Measurements from ENCODE around the gene ZNF655.

The ZNF655 gene

GRCh38 chr7:99617192-99617781, 58.8 kb downstream of the ZNF655 start:
- TF ChIP-seq CREB1 (IDR thresholded peaks at IDR 0.05; ENCODE audit: low read depth), result no peak
- TF ChIP-seq YY1 (IDR thresholded peaks at IDR 0.05; ENCODE audit: low read depth), result no peak
- TF ChIP-seq, protein P1, sequence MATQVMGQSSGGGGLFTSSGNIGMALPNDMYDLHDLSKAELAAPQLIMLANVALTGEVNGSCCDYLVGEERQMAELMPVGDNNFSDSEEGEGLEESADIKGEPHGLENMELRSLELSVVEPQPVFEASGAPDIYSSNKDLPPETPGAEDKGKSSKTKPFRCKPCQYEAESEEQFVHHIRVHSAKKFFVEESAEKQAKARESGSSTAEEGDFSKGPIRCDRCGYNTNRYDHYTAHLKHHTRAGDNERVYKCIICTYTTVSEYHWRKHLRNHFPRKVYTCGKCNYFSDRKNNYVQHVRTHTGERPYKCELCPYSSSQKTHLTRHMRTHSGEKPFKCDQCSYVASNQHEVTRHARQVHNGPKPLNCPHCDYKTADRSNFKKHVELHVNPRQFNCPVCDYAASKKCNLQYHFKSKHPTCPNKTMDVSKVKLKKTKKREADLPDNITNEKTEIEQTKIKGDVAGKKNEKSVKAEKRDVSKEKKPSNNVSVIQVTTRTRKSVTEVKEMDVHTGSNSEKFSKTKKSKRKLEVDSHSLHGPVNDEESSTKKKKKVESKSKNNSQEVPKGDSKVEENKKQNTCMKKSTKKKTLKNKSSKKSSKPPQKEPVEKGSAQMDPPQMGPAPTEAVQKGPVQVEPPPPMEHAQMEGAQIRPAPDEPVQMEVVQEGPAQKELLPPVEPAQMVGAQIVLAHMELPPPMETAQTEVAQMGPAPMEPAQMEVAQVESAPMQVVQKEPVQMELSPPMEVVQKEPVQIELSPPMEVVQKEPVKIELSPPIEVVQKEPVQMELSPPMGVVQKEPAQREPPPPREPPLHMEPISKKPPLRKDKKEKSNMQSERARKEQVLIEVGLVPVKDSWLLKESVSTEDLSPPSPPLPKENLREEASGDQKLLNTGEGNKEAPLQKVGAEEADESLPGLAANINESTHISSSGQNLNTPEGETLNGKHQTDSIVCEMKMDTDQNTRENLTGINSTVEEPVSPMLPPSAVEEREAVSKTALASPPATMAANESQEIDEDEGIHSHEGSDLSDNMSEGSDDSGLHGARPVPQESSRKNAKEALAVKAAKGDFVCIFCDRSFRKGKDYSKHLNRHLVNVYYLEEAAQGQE (IDR thresholded peaks at IDR 0.05; ENCODE audit: low read depth), result no peak
- no peak for TF ChIP-seq EP300 (IDR thresholded peaks at IDR 0.05; ENCODE audit: borderline replicate concordance)
- TF ChIP-seq EGR1 (IDR thresholded peaks at IDR 0.05), result no peak
- no peak for TF ChIP-seq TCF12 (IDR thresholded peaks at IDR 0.05; ENCODE audit: low read depth)
- TF ChIP-seq, protein P2, sequence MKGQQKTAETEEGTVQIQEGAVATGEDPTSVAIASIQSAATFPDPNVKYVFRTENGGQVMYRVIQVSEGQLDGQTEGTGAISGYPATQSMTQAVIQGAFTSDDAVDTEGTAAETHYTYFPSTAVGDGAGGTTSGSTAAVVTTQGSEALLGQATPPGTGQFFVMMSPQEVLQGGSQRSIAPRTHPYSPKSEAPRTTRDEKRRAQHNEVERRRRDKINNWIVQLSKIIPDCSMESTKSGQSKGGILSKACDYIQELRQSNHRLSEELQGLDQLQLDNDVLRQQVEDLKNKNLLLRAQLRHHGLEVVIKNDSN (IDR thresholded peaks at IDR 0.05), result no peak
- no peak for TF ChIP-seq NFIC (IDR thresholded peaks at IDR 0.05)
- no peak for TF ChIP-seq FOXM1 (IDR thresholded peaks at IDR 0.05; ENCODE audit: borderline replicate concordance, low read depth)
- TF ChIP-seq MAX (IDR thresholded peaks at IDR 0.05), result no peak
- TF ChIP-seq TAF1 (IDR thresholded peaks at IDR 0.05; ENCODE audit: low read depth), result no peak
- TF ChIP-seq RAD21 (IDR thresholded peaks at IDR 0.05; ENCODE audit: low read depth), result no peak
- no peak for TF ChIP-seq CEBPB (IDR thresholded peaks at IDR 0.05)

GRCh38 chr7:99618726-99619125, 60.3 kb downstream of the ZNF655 start:
- no peak for TF ChIP-seq EP300 (IDR thresholded peaks at IDR 0.05; ENCODE audit: borderline replicate concordance)
- no peak for TF ChIP-seq ZBTB7A (IDR thresholded peaks at IDR 0.05; ENCODE audit: low read depth)
- TF ChIP-seq, protein P1 (IDR thresholded peaks at IDR 0.05; ENCODE audit: low read depth), result no peak
- TF ChIP-seq NFIC (IDR thresholded peaks at IDR 0.05), result no peak
- no peak for TF ChIP-seq CEBPB (IDR thresholded peaks at IDR 0.05)
- TF ChIP-seq TCF12 (IDR thresholded peaks at IDR 0.05; ENCODE audit: low read depth), result no peak
- no peak for TF ChIP-seq FOXM1 (IDR thresholded peaks at IDR 0.05; ENCODE audit: borderline replicate concordance, low read depth)
- no peak for TF ChIP-seq TEAD4 (IDR thresholded peaks at IDR 0.05)
- no peak for TF ChIP-seq MAX (IDR thresholded peaks at IDR 0.05)
- no peak for TF ChIP-seq EGR1 (IDR thresholded peaks at IDR 0.05)
- TF ChIP-seq CREB1 (IDR thresholded peaks at IDR 0.05; ENCODE audit: low read depth), result no peak
- no peak for TF ChIP-seq TAF1 (IDR thresholded peaks at IDR 0.05; ENCODE audit: low read depth)
- no peak for TF ChIP-seq YY1 (IDR thresholded peaks at IDR 0.05; ENCODE audit: low read depth)

DNA sequence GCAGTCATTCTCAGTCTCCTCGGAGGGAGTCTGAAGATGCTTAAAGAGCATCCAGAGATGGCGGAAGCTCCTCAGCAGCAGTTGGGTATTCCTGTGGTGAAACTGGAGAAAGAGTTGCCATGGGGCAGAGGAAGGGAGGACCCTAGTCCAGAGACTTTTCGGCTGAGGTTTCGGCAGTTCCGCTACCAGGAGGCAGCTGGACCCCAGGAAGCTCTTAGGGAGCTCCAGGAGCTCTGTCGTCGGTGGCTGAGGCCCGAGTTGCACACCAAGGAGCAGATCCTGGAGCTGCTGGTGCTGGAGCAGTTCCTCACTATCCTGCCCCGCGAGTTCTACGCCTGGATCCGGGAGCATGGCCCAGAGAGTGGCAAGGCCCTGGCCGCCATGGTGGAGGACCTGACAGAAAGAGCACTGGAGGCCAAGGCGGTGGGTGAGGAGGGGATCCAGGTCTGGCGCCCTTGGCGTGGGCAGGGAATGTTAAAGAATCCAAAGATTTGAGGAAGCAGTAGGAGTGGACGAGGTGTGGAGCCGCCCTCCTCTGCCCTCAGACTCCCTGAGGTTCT, 61.2 kb downstream of the ZNF655 start:
- TF ChIP-seq TEAD4 (IDR thresholded peaks at IDR 0.05) (no peak), MAX (IDR thresholded peaks at IDR 0.05) (no peak), NFIC (IDR thresholded peaks at IDR 0.05) (no peak), RAD21 (IDR thresholded peaks at IDR 0.05; ENCODE audit: low read depth) (no peak), TCF12 (IDR thresholded peaks at IDR 0.05; ENCODE audit: low read depth) (no peak), YY1 (IDR thresholded peaks at IDR 0.05; ENCODE audit: low read depth) (no peak), TAF1 (IDR thresholded peaks at IDR 0.05; ENCODE audit: low read depth) (no peak), CREB1 (IDR thresholded peaks at IDR 0.05; ENCODE audit: low read depth) (no peak), ZBTB7A (IDR thresholded peaks at IDR 0.05; ENCODE audit: low read depth) (no peak), EP300 (IDR thresholded peaks at IDR 0.05; ENCODE audit: borderline replicate concordance) (no peak), CEBPB (IDR thresholded peaks at IDR 0.05) (no peak), EGR1 (IDR thresholded peaks at IDR 0.05) (no peak), FOXM1 (IDR thresholded peaks at IDR 0.05; ENCODE audit: borderline replicate concordance, low read depth) (no peak)
- TF ChIP-seq, protein P2 (IDR thresholded peaks at IDR 0.05), result no peak
- TF ChIP-seq, protein P1 (IDR thresholded peaks at IDR 0.05; ENCODE audit: low read depth), result no peak

DNA sequence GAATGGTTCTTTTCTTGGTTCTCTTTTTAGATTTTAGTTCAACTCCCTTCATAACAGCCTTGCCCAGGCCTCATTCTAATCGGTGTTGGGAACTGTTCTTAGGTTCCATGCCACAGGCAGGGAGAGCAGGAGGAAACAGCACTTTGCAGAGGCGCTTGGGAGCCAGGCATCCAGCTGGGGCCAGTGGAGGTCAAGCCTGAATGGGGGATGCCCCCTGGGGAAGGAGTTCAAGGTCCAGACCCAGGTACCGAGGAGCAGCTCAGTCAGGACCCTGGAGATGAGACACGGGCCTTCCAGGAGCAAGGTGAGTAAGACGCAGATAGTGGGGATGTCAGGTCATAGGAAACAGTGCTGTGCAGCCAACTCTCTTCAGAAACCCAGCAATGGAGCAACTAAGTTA, 62.8 kb downstream of the ZNF655 start:
- TF ChIP-seq, protein P2 (IDR thresholded peaks at IDR 0.05), result no peak
- TF ChIP-seq TCF12 (IDR thresholded peaks at IDR 0.05; ENCODE audit: low read depth), result no peak
